SK-N-SH treated with all-trans-retinoic acid at 6 μM for 48 hours (cell line): ENCODE results near the gene NLGN3.

Source experiments
- ATAC-seq: fragments of 200-7000 bp; cut with Tn5 transposase; 3 replicates; pipeline ENCODE4 v1.9.1; 2020; ENCODE audit warnings: mild to moderate bottlenecking, moderate library complexity
- BACH2 ChIP-seq: fragments of 250-450 bp; sonication (Bioruptor Pico); IDR thresholded peaks from 2 replicates; pipeline ENCODE4 v1.9.0; 2021; ENCODE audit warnings: mild to moderate bottlenecking, borderline replicate concordance
- ESRRG ChIP-seq: fragments of 250-450 bp; sonication (Bioruptor Pico); IDR thresholded peaks from 2 replicates; pipeline ENCODE4 v1.6.1; 2021; ENCODE audit warnings: mild to moderate bottlenecking
- GLIS3 ChIP-seq: fragments of 250-450 bp; sonication (Bioruptor Pico); IDR thresholded peaks from 2 replicates; pipeline ENCODE4 v1.5.0; 2020; ENCODE audit warnings: mild to moderate bottlenecking, moderate library complexity
- ISL1 ChIP-seq: fragments of 250-450 bp; sonication (Bioruptor Pico); IDR thresholded peaks from 2 replicates; pipeline ENCODE4 v2.1.2; 2022; ENCODE audit warnings: mild to moderate bottlenecking, moderate library complexity
- PPARA ChIP-seq: fragments of 250-450 bp; sonication (Bioruptor Pico); IDR thresholded peaks from 2 replicates; pipeline ENCODE4 v1.5.0; 2020; ENCODE audit warnings: mild to moderate bottlenecking, borderline replicate concordance
- SNAI2 ChIP-seq: fragments of 250-450 bp; sonication (Bioruptor Pico); IDR thresholded peaks from 2 replicates; pipeline ENCODE4 v1.5.0; 2020; ENCODE audit warnings: mild to moderate bottlenecking, moderate library complexity
- TCF4 ChIP-seq: fragments of 250-450 bp; sonication (Bioruptor Pico); IDR thresholded peaks from 2 replicates; pipeline ENCODE4 v1.8.0; 2021; ENCODE audit warnings: mild to moderate bottlenecking, moderate library complexity, borderline replicate concordance
- TSHZ2 ChIP-seq: fragments of 250-450 bp; sonication (Bioruptor Pico); IDR thresholded peaks from 2 replicates; pipeline ENCODE4 v1.5.0; 2020; ENCODE audit warnings: mild to moderate bottlenecking, moderate library complexity
- ZFP3 ChIP-seq: fragments of 250-450 bp; sonication (Bioruptor Pico); IDR thresholded peaks from 2 replicates; pipeline ENCODE4 v1.5.0; 2020; ENCODE audit warnings: mild to moderate bottlenecking, moderate library complexity
- ZFP30 ChIP-seq: fragments of 450-650 bp; formaldehyde crosslinking; IDR thresholded peaks from 2 replicates; pipeline ENCODE4 v1.5.0; 2022; ENCODE audit warnings: mild to moderate bottlenecking, moderate library complexity
- ZNF565 ChIP-seq: fragments of 450-650 bp; formaldehyde crosslinking; conservative IDR thresholded peaks from 2 replicates; pipeline ENCODE4 v1.5.0; 2020; ENCODE audit warnings: low read depth, mild to moderate bottlenecking, moderate library complexity
- ZNF70 ChIP-seq: fragments of 450-650 bp; formaldehyde crosslinking; IDR thresholded peaks from 2 replicates; pipeline ENCODE4 v1.5.0; 2020; ENCODE audit warnings: mild to moderate bottlenecking, moderate library complexity
- ZNF8 ChIP-seq: fragments of 450-650 bp; formaldehyde crosslinking; IDR thresholded peaks from 2 replicates; pipeline ENCODE4 v1.5.0; 2020; ENCODE audit warnings: mild to moderate bottlenecking, moderate library complexity
- TF ChIP-seq, protein P1 (sequence below): fragments of 250-450 bp; sonication (Bioruptor Pico); IDR thresholded peaks from 2 replicates; pipeline ENCODE4 v1.8.0; 2021; ENCODE audit warnings: low read depth, mild to moderate bottlenecking, moderate library complexity, borderline replicate concordance

NLGN3 gene

DNA sequence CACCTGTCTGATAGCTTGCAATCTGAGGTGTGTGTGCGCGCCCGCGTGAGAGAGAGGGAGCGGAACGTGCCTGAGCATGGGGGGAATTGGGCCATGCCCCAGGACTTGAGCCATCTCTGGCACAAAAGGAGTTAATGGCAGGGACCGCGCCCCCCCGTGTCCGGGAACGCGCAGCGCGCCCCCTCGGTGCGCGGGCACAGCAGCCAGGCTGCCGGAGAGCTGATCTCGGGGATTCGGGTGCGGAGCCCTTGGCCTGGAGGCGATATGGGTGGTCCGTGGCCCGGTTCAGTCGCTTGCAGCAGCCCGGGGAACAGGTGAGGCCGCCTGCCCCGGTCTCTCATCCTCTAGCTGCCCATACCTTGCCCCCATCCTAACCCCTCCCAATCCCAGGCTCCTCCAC, at the start of gene NLGN3:
TSS of gene NLGN3 (plus strand) at position 191 of the 400 bp plus-strand sequence. CDS start 2,909 bp downstream, outside the sequence.
- ATAC-seq: peak; percentile 11
- no peak for TF ChIP-seq ISL1 (CRISPR knock-in tag)
- TF ChIP-seq GLIS3 (CRISPR knock-in tag): 0 out of 2 replicates have a peak, but pooled peaks have one; percentile 17
- TF ChIP-seq TCF4 (CRISPR knock-in tag): no peak
- 0 out of 2 replicates have a peak, but pooled peaks have one; percentile 14 for TF ChIP-seq ESRRG
- 0 out of 2 replicates have a peak, but pooled peaks have one; percentile 45 for TF ChIP-seq TSHZ2 (CRISPR knock-in tag)
- no peak for TF ChIP-seq ZFP30 (CRISPR knock-in tag)
- TF ChIP-seq PPARA (CRISPR knock-in tag): no peak

DNA sequence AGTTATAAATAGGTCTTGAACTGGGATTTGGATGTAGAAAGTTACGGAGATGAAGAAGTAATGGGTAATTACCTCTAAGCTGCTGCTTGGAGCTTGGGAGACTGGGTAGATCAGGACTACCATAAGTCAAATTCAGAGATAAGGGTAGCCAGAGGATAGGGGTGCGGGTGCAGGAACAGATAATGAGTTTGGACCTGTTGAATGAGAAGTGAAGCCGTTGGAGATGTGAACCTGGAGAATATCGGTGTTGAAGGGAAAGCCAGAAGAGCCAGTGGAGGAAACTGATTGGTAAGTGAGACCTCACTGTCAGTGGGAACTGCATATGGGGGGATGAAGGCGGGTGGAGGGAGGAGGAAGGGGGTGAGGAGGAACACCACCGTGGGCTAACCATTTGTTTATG, 49.6 kb upstream of the NLGN3 start:
- no peak for ATAC-seq

DNA sequence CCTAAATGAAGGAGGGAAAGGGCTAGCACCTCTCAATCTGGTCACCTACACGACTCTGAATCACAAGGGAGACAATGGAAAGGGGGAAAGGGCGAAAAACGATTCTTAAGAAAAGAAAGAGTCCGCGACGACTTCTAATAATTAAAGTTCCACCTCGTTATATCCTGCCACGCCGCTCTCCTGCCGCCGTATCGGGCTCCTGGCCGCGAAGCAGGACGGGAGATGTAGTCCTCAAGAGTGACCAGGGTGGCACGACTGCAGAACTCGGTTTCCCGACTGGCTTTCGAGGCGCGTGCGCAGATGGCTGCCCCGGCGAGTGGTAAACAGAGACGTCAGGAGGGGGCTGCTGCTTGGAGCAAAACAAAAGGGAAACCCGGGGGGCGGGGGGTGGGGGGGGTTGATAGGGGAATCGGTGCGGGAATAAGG, 49.1 kb upstream of the NLGN3 start, which contains the start of gene FOXO4:
TSS of gene FOXO4 (plus strand) at position 297 of the 426 bp plus-strand sequence. CDS start 678 bp downstream, outside the sequence.
- peak; percentile 96 for ATAC-seq

More for the DNA sequence above, 49.6 kb upstream of the NLGN3 start:
- TF ChIP-seq ISL1 (CRISPR knock-in tag): no peak
- TF ChIP-seq BACH2 (CRISPR knock-in tag): no peak
- TF ChIP-seq TSHZ2 (CRISPR knock-in tag): no peak

GRCh38 chrX:71095981-71096759, 48.5 kb upstream of the NLGN3 start:
- TF ChIP-seq ZNF565 (CRISPR knock-in tag) (no peak), ZFP3 (CRISPR knock-in tag) (no peak), ZNF8 (no peak)
- TF ChIP-seq, protein P1, sequence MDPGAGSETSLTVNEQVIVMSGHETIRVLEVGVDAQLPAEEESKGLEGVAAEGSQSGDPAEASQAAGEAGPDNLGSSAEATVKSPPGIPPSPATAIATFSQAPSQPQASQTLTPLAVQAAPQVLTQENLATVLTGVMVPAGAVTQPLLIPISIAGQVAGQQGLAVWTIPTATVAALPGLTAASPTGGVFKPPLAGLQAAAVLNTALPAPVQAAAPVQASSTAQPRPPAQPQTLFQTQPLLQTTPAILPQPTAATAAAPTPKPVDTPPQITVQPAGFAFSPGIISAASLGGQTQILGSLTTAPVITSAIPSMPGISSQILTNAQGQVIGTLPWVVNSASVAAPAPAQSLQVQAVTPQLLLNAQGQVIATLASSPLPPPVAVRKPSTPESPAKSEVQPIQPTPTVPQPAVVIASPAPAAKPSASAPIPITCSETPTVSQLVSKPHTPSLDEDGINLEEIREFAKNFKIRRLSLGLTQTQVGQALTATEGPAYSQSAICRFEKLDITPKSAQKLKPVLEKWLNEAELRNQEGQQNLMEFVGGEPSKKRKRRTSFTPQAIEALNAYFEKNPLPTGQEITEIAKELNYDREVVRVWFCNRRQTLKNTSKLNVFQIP (CRISPR knock-in tag): no peak

More for the DNA sequence above, 49.1 kb upstream of the NLGN3 start, which contains the start of gene FOXO4:
- TF ChIP-seq SNAI2 (CRISPR knock-in tag) (no peak), ZFP30 (CRISPR knock-in tag) (no peak), PPARA (CRISPR knock-in tag) (no peak), ZNF70 (CRISPR knock-in tag) (no peak), ESRRG (no peak)
- TF ChIP-seq, protein P1 (CRISPR knock-in tag): no peak

GRCh38 chrX:71096760-71097032, 47.9 kb upstream of the NLGN3 start:
- ATAC-seq: peak; percentile 2; the same call in 1 of the 3 replicates
- TF ChIP-seq, protein P1 (CRISPR knock-in tag): no peak

More at GRCh38 chrX:71095981-71096759, 48.5 kb upstream of the NLGN3 start:
- ATAC-seq: peak; percentile 53
